T-helper 2 cell (primary cell): ENCODE data around the gene SMIM1.

Experiments used
- DNase-seq, 5 experiments: peaks; one replicate each; pipeline versions ENCODE4 v3.0.0 to v3.0.0-alpha.2; 2012 to 2022
- total RNA-seq, 2 donors: gene quantifications; one replicate each; lab custom pipeline; 2026; lab: John Stamatoyannopoulos, UW

SMIM1 gene, protein sequence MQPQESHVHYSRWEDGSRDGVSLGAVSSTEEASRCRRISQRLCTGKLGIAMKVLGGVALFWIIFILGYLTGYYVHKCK
- total RNA-seq, result 0 to 0.61 reads per million in 2 donors

- no peak for DNase-seq
Observed at GRCh38 chr1:3772715-3773571, at the start of gene SMIM1. TSS of gene SMIM1 (plus strand) at chr1:3772749. CDS start at chr1:3775374, 2,625 bp downstream.

GRCh38 chr1:3722846-3723245 lies 49.7 kb upstream of the SMIM1 start:
- DNase-seq, result no peak

DNA sequence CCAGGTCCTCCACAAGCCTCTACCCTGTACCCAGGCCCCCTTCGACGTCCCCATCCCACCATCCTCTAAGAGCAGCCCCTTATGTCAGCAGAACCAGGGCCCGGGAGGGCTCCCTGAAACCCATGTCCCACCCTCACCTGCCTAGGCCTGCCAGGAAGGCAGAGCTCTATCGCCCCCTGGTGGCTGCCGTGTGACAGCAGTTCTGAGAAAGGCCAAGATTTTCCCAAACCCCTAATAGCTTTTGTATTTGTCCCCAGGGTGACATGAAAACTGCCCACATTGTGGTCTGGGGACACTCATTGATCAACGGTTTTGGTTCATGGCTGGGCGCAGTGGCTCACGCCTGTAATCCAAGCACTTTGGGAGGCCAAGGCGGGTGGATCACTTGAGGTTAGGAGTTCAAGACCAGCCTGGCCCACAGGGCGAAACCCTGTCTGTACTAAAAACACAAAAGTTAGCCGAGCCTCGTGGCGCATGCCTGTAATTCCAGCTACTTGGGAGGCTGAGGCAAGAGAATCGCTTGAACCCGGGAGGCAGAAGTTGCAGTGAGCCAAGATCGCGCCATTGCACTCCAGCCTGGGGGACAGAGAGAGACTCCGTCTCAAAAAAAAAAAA lies 48.0 kb upstream of the SMIM1 start:
- peak; percentile 29 to 69 (median 62) for DNase-seq

DNA sequence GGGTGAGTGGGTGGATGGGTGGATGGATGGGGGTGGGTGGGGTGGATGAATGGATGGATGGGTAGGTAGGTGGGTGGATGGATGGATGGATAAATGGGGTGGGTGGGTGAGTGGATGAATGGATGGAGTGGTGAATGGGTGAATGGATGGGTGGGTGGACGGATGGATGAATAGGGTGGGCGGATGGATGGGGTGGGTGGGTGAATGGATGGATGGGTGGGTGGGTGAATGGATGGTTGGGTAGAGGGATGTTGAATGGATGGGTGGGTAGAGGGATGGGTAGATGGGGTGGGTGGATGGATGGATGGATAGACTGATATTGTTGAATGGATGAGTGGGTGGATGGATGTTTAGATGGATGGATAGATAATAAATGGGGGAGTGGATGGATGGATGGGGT lies 47.2 kb upstream of the SMIM1 start:
- DNase-seq, result no peak

GRCh38 chr1:3727042-3727824 lies 45.3 kb upstream of the SMIM1 start:
- DNase-seq, result no peak

DNA sequence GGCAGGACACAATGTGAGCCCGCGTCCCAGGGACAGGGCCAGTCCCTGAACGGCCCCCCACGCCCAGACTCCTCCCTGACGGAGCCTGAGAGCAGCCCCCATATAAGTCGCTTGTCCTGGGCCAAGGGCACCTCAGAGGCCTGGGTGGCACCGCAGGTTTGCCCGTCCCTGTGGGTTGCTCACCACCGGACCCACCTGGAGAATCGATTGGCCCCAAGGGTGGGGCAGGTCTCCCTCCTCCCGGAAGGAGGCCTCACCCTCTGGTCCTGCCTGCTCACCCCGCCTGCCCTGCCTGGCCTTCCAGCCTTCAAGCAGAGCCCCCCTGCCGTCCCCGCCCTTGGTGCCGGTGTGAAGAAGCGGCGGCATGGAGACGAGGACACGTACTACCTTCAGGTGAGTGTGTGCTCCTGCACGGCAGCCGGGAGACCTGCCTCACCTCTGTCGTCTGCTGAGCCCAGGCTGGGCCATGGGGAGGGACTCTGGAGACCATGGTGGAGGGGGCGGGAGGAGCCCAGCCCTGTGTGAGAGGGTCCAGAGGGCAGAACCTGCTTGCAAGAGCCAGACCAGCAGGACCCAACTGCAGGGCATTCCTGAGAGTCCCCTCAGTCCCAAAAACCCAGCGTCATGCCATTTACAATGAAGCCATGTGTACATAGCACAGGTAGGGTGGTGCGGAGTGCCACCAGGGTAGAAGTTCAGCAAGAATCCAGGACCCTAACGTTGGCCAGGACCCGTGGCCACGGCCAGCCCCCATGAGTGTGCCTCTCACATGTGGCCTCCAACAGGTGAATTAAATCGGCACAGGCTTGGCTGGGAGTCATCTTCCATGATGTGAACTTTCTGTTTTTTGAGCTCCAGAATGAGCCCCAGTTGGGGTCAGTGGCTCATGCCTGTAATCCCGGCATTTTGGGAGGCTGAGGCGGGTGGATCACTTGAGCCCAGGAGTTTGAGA lies 44.4 kb upstream of the SMIM1 start:
- DNase-seq, result no peak

DNA sequence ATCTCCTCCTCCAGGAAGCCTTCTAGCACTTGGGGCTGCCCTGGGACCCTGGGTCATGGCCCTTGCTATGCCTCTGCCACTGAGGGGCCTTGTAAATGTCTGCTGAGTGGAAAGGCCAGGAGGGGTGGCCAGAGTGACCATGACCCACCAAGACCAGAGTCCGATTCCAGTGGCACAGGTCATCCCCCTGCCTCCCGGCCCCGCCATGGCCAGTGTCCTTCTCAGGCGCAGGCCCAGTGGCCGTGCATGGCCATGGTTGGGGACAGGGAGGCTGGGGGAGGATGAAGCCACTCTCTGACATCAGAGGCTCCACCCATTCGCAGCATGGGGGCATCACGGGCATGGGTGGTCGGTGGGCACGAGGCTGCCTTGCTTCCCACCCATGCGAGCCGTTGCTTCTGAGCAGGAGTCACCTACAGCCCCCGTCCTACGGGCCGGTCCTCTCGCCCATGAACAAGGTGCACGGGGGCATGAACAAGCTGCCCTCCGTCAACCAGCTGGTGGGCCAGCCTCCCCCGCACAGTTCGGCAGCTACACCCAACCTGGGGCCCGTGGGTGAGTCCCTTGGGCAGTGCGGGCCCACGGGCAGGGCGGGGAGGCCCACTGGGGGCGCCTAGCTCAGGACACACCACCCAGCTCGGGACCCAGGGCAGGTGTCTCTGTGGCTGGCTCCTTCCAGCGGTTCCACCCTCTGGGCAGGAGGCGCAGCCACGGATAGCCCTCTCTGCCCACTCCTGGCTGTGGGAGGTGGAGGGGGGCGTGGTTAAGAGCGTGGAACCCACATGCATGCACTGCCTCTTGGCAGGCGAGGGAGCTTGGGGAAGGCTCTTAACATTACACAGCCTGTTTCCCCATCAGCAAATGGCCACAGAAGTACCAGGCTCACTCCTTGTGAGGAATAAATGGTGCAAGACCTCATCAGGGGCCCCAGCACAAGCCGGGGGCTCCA lies 42.7 kb upstream of the SMIM1 start:
- DNase-seq, result no peak

GRCh38 chr1:3730543-3731247 lies 41.9 kb upstream of the SMIM1 start:
- no peak for DNase-seq

- no peak for DNase-seq
Observed at GRCh38 chr1:3731583-3732433, 40.7 kb upstream of the SMIM1 start.

GRCh38 chr1:3732434-3733093 lies 40.0 kb upstream of the SMIM1 start:
- DNase-seq, result no peak

DNA sequence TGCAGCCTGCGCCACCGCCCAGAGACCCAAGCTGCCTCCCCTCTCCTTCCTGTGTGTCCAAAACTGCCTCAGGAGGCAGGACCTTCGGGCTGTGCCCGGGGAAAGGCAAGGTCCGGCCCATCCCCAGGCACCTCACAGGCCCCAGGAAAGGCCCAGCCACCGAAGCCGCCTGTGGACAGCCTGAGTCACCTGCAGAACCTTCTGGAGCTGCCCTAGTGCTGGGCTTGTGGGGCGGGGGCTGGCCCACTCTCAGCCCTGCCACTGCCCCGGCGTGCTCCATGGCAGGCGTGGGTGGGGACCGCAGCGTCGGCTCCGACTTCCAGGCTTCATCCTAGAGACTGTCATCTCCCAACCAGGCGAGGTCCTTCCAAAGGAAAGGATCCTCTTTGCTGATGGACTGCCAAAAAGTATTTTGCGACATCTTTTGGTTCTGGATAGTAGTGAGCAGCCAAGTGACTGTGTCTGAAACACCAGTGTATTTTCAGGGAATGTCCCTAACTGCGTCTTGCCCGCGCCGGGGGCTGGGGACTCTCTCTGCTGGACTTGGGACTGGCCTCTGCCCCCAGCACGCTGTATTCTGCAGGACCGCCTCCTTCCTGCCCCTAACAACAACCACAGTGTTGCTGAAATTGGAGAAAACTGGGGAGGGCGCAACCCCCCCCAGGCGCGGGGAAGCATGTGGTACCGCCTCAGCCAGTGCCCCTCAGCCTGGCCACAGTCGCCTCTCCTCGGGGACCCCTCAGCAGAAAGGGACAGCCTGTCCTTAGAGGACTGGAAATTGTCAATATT lies 39.3 kb upstream of the SMIM1 start:
- DNase-seq, result no peak

GRCh38 chr1:3733883-3734589 lies 38.5 kb upstream of the SMIM1 start:
- DNase-seq, result no peak

DNA sequence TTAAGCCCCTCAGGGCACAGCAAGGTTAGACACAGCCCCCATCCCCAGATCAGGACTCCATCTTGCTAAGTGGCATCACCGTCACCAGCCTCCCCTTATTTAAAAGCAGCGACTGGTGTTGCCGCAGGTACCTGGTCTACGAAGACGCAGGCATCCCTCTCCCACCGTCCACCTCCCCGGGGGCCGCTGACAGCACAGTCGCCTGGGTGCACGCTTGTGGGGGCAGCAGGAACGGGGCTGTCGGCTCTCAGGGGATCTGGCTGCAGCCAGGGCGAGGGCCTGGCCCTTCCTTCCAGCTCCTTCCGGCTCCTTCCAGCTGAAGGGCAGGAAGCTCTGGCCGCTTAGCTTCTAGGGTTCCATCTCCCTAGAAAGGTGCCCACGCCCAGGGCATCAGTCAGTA lies 37.9 kb upstream of the SMIM1 start:
- no peak for DNase-seq

DNA sequence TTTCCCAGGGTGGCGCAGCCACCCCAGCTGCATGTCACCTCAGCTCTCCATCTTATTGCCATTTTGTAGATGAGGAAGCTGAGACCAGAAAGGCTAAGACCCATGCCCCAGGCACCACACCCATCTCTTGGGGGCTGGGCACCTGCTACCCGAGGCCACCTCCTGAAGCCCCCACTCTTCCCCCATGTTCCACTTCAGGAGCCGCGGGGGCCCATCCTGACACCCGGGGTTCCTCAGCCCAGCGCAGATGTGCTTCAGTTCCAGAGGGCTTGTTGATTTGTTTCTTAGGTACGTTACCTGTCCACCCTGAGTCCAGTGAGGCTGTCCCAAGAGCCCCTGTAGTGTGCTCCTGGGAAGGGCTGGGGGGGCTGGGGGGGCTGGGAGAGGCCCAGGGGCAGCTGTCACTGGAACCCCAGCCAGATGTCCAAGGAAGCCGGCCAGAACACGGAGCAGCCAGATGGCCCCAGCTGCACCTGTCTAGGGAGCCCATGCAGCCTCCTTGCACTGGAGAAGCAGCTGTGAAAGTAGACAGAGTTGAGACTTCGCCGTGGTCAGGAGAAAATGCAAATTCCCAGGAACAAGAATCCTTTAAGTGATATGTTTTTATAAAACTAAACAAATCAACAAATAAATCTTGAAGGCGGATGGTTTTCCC lies 37.4 kb upstream of the SMIM1 start:
- no peak for DNase-seq

- no peak for DNase-seq
Observed at GRCh38 chr1:3735688-3736087, 36.9 kb upstream of the SMIM1 start.

GRCh38 chr1:3736131-3736561 lies 36.4 kb upstream of the SMIM1 start:
- DNase-seq, result no peak
